Activated T-helper 9 cell treated with anti-CD3 and anti-CD28 coated beads, Interleukin-2, amount 50 U/mL, for 16 hours (primary cell): ENCODE data around the gene PLEKHG4B.
"Not testable (repeated sequence)": the region's sequence is repeated elsewhere in the genome, so short reads cannot be mapped to it uniquely, and the experiment has no call there.

Experiments used
- DNase-seq: peaks from one replicate; pipeline ENCODE4 v3.0.0-alpha.2; 2020; ENCODE audit warnings: low read depth

The PLEKHG4B gene

DNA sequence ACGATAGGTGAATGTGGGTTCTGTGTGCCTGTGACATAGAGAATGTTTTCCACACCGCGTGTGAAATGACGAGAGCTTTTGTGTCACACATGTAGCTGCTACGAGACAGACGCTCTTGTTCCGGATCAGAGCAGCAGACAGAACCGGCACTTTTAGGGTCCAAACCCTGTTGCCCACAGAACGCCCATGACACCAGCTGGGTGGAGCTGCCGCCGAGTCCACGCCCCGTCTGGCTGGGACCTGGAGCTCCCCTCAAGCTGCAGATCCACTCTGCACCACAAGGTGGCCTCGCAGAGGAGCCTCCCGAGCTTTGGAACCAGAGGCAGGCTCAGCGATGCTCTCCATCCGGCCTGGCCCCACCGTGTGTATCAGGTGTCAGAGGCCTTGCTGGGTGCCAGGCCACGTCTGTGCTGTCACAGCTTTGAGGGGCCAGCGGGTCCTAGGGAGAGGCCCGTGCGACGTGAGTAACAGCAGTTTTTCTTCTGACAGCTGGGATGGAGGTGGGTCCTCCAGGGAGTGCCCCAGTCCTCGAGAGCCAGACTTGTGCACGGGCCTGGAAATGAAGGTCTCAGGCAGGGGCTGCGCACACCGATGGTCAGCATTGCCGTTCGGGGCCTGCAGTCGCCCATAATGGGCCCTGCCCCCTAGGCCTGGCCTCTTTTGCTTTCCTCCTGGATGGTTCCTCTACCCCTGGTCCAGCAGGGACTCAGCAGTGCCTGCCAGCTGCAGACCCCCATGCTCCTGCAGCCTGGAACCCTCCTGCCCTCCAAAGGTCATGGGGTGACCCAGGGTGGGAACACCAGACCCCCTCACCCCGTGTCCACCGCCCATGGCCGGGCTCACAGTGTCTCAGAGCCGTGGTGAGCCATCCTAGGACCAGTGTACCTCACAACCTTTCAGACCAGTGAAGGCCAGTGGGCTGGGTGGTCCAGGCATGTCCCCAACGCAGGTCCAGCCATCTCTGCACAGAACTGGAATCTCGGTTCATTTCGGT is 96.8 kb downstream of the PLEKHG4B start:
- DNase-seq: peak; percentile 72

DNA sequence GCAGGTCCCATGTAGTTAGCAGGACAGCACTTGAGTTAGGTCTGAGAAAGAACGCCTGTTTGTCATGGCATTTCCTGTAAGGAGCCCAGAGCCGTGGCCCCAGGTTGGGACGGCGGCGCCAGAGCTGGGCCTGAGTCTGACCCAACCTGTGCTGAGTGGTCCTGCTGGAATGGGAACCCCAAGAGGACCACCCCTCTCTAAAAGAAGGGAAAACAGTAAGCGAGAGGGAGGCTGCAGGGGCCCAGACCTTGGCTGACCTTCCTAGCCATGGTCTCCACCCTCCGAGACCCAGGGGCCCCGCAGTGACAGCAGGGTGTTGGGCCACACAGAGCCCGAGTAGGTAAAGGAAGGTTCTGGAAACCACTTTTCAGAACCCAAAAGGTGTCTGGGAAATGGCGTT is 97.5 kb downstream of the PLEKHG4B start:
- DNase-seq: no peak

DNA sequence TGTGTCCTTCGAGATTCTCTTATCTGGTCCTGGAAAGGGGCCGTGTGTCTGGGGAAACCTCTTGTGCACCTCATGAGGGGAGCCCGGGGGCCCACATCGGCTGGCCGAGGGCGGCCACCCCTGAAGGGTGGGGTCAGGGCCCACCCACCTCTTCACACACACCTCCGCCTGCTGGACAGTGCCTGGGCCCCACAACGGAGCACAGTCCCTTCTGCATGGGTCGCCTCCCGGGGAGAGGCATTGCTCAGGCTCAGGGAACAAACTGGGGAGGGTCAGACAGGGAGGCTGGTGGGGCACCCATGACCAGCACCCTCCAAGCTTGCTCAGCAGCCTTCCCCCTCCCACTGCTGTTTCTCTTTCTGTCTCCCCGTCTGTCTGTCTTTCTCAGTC is 98.0 kb downstream of the PLEKHG4B start:
- DNase-seq: no peak

DNA sequence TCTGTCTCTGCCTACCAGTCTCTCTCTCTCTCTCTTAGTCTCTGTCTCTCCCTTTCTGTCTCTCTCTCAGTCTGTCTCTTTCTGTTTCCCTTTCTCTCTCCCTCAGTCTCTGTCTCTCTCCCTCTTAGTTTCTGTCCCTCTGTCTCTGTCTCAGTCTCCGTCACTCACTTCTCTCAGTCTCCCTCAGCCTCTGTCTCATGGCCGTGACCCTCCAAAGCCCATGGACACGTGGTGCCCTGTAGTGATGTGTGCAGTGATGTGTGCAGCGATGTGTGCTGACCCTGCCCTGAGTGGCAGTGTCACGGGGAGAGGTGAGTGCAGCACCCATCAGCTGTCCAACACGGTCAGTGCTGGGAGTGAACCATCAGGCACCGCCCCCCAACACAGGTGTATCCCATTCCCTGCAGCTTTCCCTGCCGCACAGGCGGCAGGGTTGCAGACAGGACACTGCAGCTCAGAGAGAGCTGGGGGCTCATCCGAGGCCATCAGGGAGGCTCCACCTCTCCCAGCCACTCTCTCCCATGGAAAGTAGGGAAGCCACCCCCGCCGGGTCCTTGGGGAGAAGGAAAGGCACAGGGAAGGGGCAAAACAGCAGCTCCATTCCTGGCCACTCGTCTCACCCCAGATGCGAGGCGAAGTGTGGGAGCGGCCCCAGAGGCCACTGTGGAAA is 98.5 kb downstream of the PLEKHG4B start:
- DNase-seq: no peak

DNA sequence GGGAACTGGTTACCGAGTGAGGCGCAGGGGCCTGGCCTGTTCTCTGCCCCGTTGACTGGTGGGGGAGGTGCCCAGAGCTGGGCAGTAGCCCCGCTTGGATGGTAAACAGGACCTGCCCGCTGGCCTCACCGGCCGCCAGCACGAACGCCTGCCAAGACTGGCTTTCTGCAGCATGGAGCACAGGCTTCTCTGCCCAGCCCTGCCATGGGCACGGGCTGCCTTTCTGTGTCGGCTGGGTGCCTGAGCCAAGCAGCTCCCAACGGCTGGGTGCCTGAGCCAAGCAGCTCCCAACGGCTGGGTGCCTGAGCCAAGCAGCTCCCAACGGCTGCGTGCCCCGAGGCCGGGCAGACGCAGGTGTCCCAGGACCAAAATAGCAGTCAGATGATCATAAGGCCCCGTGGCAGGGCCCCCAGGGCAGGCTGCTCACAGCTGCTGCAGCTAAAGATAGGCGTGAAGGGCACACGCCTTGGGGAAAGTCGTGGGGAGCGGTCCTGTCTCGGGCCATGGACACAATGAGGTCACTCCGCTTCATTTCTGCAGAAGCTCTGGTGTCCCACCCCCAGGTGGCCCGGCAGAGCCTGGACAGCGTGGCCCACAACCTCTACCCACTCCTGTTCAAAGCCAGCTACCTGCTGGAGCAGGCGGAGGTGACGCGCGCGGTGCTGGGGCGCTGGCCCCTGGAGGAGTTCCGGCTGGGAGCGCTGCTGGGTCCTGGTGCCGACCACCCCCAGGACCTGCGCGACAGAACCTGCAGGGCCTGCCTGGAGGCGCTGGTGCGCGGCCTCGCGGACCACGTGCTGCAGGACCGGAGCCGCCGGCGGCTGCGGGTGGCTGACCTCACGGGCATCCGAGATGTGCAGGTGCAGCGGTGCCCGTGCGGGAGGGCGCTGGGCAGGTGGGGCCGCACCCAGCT is 99.3 kb downstream of the PLEKHG4B start, which contains the start of gene LRRC14B:
Gene LRRC14B, plus strand, starts transcription at position 460 of the 913 bp plus-strand sequence. Its CDS starts 44 bp downstream, at position 504.
- no peak for DNase-seq

DNA sequence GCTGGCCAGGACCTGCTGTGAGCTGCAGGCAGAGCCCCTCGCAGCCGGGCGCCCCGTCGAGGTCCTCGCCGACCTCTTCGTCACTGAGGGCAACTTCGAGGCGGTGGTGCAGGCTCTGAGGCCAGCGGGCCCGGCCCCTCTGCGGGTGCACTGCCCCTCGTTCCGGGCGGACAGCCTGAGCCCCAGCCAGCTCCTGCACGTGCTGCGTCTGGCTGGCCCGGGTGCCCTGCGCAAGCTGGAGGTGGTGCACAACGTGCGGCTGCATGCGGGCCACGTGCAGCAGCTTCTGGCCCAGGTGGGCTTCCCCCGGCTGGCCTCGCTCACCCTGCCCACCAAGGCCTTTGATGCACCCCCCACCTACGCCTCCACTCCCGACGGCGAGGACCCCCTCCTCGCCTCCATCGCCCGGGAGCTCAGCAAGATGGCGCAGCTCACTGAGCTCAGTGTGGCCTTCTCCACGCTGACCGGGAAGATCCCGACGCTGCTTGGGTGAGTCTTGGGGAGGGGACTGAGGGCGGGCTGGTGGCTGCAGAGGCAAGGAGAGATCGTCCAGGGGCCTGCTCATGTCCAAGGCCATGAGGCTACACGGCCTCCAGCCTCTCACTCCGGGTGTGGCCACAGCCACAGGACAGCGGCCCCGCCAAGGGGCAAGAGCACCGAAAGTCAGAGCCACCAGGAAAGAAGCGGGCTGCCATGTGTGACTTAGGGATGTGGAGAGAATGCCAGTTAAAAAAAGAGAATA is 100.2 kb downstream of the PLEKHG4B start:
- DNase-seq: no peak

DNA sequence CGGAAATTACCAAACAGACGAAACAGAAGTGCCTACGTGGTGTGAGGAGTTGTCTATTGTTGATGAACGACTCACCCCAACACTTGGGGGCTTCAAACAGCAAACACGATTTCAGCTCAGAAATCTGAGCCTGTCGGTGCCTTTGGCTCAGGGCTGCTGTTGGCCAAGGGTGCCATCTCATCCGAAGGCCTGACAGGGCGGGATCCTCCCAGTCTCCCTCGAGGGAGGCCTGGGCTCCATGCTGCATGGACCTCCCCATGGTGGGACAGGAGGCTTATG is 100.7 kb downstream of the PLEKHG4B start:
- no peak for DNase-seq

DNA sequence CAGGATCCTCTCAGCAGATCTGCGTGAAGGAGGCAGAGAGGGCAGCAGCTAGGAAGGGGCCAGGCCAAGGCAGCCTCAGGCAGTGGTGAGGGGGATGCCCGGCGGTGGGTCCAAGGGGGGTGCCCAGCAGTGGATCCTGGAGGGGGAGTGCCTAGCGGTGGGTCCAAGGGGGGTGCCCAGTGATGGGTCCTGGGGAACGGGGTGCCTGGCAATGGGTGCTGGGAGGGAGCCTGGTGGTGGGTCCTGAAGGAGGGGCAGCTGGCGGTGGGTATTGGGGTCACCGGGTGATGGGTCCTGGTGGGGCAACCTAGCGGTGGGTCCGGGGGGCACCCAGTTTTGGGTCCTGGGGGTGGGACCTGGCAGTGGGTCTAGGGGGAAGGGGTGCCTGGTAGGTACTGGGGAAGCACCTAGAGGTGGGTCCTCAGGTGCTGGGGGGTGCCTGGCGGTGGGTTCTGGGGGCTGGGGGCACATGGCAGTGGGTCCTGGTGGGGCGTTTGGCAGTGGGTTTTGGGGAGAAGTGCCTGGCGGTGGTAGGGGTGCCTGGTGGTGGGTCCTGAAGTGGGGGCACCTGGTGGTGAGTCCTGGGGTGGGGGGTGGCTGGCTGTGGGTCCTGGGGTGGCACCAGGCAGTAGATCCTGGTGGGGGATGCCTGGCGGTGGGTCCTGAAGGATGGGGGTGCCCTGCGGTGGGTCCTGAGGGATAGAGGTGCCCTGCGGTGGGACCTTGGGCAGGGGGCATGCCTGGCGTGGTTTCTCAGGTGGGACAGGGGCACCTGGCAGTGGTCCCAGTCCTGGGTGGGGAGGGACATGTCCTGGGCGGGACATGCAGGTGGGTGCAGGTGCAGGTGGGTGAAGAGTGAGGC is 101.2 kb downstream of the PLEKHG4B start:
- DNase-seq: no peak

DNA sequence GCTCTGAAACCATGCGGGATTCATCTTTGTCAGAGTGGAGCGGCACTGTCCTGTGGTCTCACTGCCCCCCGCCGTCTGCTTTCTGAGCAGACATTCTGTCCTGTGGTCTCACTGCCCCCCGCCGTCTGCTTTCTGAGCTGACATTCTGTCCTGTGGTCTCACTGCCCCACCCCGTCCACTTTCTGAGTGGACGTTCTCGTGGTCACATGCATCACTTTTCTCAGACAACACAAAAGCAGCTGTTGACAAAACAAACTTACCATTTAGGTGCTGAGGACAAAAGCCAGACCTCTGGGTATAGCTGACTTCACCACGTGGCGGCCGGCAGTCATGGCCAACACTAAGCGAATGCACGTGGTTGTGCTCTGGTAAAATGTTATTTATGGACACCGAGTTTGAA is 102.1 kb downstream of the PLEKHG4B start:
- no peak for DNase-seq

DNA sequence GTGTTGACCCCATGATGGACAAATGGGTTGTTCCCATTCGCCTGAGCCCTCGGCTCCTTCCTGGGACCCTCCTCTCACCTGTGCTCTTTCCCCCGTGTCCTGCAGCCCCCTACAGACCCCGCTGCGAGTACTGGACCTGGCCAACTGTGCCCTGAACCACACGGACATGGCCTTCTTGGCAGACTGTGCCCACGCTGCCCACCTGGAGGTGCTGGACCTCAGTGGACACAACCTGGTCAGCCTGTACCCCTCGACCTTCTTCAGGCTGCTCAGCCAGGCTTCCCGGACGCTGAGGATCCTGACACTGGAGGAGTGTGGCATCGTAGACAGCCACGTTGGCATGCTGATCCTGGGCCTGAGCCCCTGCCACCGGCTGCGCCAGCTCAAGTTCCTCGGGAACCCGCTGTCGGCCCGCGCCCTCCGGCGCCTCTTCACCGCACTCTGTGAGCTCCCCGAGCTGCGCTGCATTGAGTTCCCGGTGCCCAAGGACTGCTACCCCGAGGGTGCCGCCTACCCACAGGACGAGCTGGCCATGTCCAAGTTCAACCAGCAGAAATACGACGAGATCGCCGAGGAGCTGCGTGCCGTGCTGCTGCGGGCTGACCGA is 102.7 kb downstream of the PLEKHG4B start:
- no peak for DNase-seq

DNA sequence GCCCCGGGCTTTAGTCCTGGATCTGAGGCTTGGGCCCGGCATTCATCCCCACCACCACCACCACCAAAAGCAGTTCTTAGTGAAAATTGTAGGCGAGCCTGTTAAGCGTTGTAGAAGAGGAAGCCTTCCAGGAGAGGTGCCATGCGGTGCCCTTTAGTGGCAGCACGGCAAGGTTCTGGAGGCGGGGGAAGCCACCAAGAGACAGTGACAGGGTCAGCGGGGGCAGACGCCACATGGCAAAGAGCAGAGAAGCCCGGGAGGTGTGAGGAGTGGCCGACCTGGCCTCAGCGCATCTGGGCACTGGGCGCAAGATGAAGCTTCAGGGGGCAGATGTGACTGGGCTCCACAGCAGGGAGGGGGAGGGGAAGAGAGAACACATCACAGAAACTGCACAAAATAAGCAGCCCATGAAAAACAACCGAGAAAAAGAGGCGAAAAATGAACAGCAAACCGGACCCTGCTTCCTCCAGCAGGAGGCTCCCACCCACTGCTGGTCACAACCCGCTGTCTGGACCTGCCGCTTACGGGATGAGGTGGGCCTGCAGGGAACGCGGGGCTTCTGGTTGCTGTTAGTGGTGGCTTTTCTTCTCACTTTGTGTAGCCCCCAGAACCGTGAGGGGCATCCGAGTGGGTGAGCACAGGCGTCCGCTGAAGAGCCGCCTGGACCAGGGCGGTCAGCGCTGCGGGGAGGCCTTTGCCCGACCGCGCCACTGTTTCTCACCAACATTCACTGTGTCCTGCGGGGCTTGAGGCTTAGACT is 103.6 kb downstream of the PLEKHG4B start:
- no peak for DNase-seq

DNA sequence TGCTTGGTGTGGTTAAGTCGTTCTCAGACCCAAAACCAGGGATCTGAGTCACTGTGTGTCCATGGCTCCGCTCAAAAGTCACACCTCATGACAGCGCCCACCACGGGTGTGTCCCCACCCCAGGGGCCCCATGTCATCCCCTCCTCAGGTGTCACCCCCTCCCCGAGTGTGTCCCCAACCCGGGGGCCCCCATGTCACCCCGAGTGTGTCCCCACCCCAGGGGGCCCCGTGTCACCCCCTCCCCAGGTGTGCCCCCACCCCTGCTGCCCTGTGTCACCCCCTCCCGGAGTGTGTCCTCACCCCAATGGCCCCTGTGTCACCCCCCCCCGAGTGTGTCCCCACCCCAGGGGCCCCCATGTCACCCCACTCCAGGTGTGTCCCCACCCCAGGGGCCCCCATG is 104.4 kb downstream of the PLEKHG4B start:
- DNase-seq: no peak

DNA sequence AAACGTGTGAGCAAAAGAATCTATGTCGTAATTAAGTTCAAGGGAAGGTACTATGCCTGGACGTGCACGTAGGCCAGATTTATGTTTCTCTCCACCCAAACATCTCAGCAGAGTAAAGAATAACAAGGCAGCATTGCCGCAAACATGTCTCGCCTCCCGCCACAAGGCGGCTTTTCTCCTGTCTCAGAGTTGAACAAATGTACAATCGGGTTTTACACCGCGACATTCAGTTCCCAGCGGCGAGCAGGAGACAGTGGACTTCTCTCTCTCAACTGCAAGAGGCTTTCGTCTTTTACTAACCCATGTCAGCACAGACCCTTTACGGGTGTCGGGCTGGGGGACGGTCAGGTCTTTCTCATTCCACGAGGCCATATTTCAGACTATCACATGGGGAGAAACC is 105.1 kb downstream of the PLEKHG4B start:
- DNase-seq: not testable (repeated sequence)

DNA sequence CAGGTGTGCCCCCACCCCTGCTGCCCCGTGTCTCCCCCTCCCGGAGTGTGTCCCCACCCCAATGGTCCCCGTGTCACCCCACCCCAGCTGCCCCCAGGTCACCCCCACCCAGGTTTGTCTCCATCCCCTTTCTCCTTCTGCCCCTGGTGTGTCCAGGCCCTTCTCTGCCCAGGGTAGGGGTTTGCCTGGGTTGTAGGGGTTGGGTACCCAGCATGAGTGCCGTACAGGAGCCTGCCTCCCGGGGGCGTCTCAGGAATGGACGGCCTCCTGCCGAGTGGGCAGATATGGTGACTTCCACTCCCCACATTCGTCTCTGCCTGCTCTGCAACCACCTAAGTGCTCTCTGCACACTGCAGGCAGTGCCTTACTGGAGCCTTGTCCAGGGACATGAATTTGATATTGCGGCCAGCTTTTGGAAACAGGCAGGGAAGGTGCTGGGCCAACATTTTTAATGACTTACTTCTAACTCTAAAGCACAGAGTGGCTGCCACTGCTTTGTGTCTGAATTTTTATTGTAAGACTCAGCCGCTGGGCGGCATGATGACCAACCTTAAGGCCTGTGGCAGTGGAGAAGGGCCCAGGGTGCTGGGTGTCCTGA is 106.0 kb downstream of the PLEKHG4B start:
- DNase-seq: no peak

DNA sequence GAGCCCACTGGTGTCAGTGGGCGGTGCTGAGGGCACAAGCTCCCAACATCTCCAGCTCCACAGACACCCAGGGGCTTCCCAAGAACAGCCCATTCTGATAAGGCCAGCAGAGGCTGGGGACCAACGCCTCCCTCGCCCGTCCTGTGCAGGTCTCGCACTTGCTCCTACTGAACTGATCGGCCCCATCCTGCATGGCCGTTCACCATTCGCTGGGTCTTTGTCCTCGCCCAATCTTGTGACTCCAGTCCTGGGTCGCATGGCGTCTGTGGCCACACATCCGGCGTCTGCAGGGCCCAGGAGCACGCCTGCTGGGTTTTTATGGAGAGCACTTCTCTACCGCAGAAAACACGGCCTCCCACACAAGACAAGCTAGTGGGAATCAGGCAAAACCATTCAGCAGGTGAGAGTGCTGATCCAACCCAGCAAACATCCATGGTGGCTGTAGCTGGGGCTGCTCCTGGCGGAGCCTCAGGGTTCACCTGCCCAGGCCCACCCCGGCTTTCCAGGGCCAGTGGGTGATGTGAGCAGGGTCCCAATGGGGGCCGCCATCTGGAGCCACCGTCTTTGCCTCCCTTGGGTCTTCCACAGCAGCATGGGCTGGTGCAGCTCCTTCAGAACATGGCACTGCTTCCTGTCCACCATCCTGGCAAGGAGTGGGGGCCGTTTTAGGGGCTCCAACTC is 106.7 kb downstream of the PLEKHG4B start:
- DNase-seq: no peak

DNA sequence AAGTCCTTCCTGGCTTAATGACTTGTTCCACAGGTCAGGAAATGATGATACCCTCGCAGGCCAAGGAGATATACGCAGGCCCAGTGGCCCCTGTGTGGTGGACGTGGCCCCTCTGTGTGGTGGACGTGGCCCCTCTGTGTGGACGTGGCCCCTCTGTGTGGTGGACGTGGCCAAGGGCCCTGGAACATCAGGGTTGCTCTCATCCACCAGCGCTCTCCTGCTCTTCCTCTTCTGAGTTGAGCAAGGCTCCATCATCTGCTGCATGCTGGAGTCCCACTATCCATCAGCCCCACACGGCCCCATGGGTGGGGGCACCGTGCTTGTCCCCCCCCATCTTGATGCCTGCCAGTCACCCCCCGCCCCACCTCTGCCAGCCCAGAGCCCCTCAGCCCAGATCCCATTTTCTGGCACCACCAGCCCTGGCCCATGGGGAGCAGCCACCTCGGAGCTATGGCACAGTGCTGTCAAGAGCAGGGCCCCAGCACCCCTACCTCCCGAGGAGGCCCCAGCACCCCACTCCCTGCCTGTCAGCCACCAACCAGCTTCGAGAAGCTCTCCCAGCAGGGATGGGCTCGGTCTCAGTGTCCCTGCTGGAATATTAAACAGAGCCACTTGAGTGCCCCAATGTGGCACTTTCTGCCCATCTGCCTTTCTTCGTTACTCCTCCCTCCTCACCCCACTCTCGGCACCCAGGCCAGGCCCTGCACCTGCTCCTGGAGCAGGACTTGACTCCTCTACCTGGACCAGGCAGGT is 107.4 kb downstream of the PLEKHG4B start:
- DNase-seq: no peak

DNA sequence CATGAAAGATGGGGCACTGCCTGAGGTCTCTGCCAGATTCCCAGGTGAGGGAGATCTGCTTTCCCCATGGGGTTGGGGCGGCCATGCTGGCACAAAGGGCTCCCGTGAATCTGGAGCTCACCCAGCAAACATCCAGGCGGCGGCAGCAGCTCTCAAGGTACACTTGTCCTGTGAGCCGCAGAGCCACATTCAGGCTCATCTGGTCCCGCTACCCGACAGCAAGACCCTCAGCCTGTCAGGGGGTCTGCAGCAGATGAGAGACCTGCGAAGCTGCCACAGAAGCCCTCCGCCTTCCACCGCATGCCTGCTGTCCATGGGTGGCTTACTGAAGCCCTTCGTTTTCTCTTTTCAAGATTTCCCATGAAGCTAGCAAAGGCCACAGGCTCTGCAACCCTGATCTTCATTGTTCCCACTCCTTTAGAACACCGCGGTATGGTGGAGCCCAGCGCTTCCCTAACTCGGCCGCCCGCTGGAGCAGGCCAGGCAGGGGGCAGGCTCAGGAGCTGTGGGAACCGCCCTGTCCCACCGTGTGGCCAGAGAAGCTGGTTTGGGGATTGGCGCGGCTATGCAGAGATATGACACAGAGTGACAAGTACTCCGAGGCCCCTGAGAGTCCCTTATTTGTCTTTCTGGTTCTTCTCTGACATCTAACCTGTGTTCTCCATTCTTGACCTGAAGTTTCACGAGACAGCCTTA is 108.1 kb downstream of the PLEKHG4B start:
- DNase-seq: no peak
